Heart left ventricle (tissue), 13 donors: ENCODE results near the gene RFNG.

ENCODE experiments used
- POLR2A ChIP-seq, 2 donors: fragments of 450-650 bp; IDR thresholded peaks; one replicate each; pipeline ENCODE4 v1.6.1; 2017; ENCODE audit warnings: antibody characterized with exemption in 2 of 2, mild to moderate bottlenecking in 2 of 2, moderate library complexity in 2 of 2
- TF ChIP-seq, protein P1 (sequence below), 12 donors: fragments of 200-600 bp; sonication (generic) in 4 of 12; IDR thresholded peaks; one replicate each; pipeline versions ENCODE4 v1.5.0 to v1.8.0; 2018 to 2022; ENCODE audit warnings: antibody characterized with exemption in 12 of 12, mild to moderate bottlenecking in 5 of 12
- donor health status: ischemic (EF 13 %, LVEDD 7.1; RV severe dilation, severe dysfunction).
- donor health status: DM: no; HTN: yes; CAD: no.
- donor health status: DM: no; HTN: no; CAD: no.
- donor health status: ischemic (EF 25% LVEDD 6.9; RV normal size, moderate dysfunction).
- donor health status: ischemic (EF 25% LVEDD 5.7; RV mildly dilated, moderate dysfunction).
- donor health status: ischemic (EF 35%, LVEDD 5.7; RV mildly dilated, moderate dysfunction).
- donor health status: nonischemic (EF 11% LVEDD 7.7; RV severe dilation, severe dysfunction).
- donor health status: DM: yes; HTN: yes; CAD: no.
- donor health status: PGD.
- donor health status: ischemic (EF 29% LVEDD 5.4; RV normal size, mild dysfunction).
- donor health status: nonischemic (EF 23%, LVEDD 6.1; RV moderate dilation, normal function).

DNA sequence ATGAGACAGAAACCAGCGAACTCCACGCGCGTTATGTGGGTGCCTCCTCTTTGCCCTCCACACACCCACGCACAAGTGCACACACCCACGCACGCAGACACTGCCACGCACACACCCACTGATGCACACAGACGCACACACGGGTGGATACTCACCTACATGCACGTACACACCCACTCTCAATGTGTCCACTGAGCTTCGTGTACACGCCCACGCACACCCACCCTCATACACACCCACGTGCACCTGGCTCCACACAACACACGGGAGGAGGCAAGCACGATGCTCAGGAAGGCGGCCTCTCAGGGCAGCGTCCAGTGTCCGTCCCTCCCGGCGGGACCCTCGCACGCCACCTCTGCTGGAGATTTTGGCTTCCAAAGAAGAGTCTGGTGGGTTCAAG is 4.2 kb downstream of the RFNG start:
- TF ChIP-seq, protein P1, sequence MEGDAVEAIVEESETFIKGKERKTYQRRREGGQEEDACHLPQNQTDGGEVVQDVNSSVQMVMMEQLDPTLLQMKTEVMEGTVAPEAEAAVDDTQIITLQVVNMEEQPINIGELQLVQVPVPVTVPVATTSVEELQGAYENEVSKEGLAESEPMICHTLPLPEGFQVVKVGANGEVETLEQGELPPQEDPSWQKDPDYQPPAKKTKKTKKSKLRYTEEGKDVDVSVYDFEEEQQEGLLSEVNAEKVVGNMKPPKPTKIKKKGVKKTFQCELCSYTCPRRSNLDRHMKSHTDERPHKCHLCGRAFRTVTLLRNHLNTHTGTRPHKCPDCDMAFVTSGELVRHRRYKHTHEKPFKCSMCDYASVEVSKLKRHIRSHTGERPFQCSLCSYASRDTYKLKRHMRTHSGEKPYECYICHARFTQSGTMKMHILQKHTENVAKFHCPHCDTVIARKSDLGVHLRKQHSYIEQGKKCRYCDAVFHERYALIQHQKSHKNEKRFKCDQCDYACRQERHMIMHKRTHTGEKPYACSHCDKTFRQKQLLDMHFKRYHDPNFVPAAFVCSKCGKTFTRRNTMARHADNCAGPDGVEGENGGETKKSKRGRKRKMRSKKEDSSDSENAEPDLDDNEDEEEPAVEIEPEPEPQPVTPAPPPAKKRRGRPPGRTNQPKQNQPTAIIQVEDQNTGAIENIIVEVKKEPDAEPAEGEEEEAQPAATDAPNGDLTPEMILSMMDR (IDR thresholded peaks at IDR 0.05): no peak
- TF ChIP-seq POLR2A (IDR thresholded peaks at IDR 0.05): no peak
